Naive B cell (primary cell): Measurements from ENCODE around the gene BTBD9. TPM values are rescaled to one million over a fixed set of nuclear protein-coding genes. Genes with fewer than 3 reads are reported as not detected.
A peak's percentile ranks its signal among the peaks of the same experiment; 100 is the strongest.

ENCODE experiments used
- ATAC-seq, 2 donors: fragments of 150-1000 bp; cut with Tn5 transposase; 2 replicates each; pipeline ENCODE4 v1.10.0; 2021; ENCODE audit warnings: low read depth in 2 of 2, mild to moderate bottlenecking in 2 of 2, moderate library complexity in 2 of 2
- DNase-seq: peaks from one replicate; pipeline ENCODE4 v3.0.0; 2022
- H3K27ac Mint-ChIP-seq, 6 donors: one replicate each; pipeline ENCODE4 v1.8.0; 2020 to 2022; ENCODE audit warnings: mild to moderate bottlenecking in 6 of 6, mixed read lengths in 6 of 6, moderate library complexity in 5 of 6, inconsistent platforms in 2 of 6
- H3K27me3 Mint-ChIP-seq, 3 donors: one replicate each; pipeline ENCODE4 v1.8.0; 2021 to 2022; ENCODE audit warnings: mixed read lengths in 3 of 3, mild to moderate bottlenecking in 1 of 3
- H3K36me3 Mint-ChIP-seq, 2 donors: one replicate each; pipeline ENCODE4 v1.8.0; 2020 to 2022; ENCODE audit warnings: mixed read lengths in 2 of 2, inconsistent platforms in 1 of 2, mild to moderate bottlenecking in 1 of 2
- H3K4me1 Mint-ChIP-seq, 3 donors: one replicate each; pipeline ENCODE4 v1.8.0; 2020 to 2022; ENCODE audit warnings: mixed read lengths in 3 of 3, inconsistent platforms in 1 of 3, mild to moderate bottlenecking in 1 of 3, moderate library complexity in 1 of 3
- H3K4me3 Mint-ChIP-seq, 8 donors: one replicate each; pipeline ENCODE4 v1.8.0; 2020 to 2022; ENCODE audit warnings: mild to moderate bottlenecking in 8 of 8, mixed read lengths in 8 of 8, moderate library complexity in 8 of 8, inconsistent platforms in 2 of 8
- H3K9me3 Mint-ChIP-seq, 7 donors: one replicate each; pipeline ENCODE4 v1.8.0; 2020 to 2022; ENCODE audit warnings: mixed read lengths in 7 of 7, mild to moderate bottlenecking in 5 of 7, inconsistent platforms in 2 of 7, moderate library complexity in 1 of 7
- polyA plus RNA-seq, 6 donors: library from polyadenylated mRNA; unstranded; fragments of 300-500 nt; fragmentation: Illumina TruSeq; gene quantifications; one replicate each; pipeline ENCODE4 v1.2.3, GENCODE V29; 2021; ENCODE audit warnings: low read depth in 6 of 6

BTBD9 gene
- polyA plus RNA-seq, 6 donors from 2014 or later: 3.5 to 29.1 (median 20.2) TPM

- H3K27me3 Mint-ChIP-seq: no peaks in the 10 kb centered on the region
- DNase-seq (no peak), ATAC-seq (no peak)
- H3K4me1 Mint-ChIP-seq: peaks cover 8 to 17% (median 14%) of the 10 kb centered on the region in 3 donors
- no peak overlapping the region for H3K4me3 Mint-ChIP-seq
- H3K9me3 Mint-ChIP-seq: peaks cover 0 to 8% (median 0%) of the 10 kb centered on the region in 7 donors
- peaks cover 18 to 21% of the 10 kb centered on the region in 2 donors for H3K36me3 Mint-ChIP-seq
- H3K27ac Mint-ChIP-seq: peak overlapping the region in 2 of 6 donors; percentile 36 to 76
These were observed 482.7 kb downstream of the BTBD9 start for GRCh38 chr6:38156818-38157565.

- no peak for ATAC-seq
- peaks cover 0 to 8% (median 0%) of the 10 kb centered on the region in 7 donors for H3K9me3 Mint-ChIP-seq
- peaks cover 18 to 21% of the 10 kb centered on the region in 2 donors for H3K36me3 Mint-ChIP-seq
- peak overlapping the region in 1 of 8 donors; percentile 30 for H3K4me3 Mint-ChIP-seq
- H3K27ac Mint-ChIP-seq: peak overlapping the region in 4 of 6 donors; percentile 32 to 75 (median 44)
- H3K27me3 Mint-ChIP-seq: no peaks in the 10 kb centered on the region
- DNase-seq: no peak
- H3K4me1 Mint-ChIP-seq: peaks cover 10 to 17% (median 12%) of the 10 kb centered on the region in 3 donors
These were observed 484.0 kb downstream of the BTBD9 start for GRCh38 chr6:38155621-38156204.

DNA sequence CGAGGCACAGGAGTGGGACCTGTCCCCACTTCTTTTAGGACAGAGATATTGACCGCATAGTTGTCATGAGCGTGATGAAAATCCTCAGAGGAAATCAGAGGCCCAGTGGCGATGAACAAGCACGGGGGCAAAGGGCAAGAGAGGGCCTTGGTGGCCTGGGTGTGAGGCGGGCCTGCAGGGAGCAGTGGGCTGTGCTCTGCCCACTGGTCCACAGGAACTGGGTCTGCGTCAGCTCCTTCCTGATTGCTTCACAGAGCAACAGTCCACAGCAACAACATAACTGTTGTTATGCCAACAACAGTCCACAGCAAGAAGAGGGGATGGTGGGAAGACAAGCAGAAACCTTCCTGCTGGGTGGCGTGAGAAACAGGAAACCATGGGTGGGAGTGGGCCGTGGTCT lies 484.6 kb downstream of the BTBD9 start:
- peak overlapping the region in 1 of 8 donors; percentile 1 for H3K4me3 Mint-ChIP-seq
- ATAC-seq (no peak), DNase-seq (no peak)
- H3K27me3 Mint-ChIP-seq: no peaks in the 10 kb centered on the region
- peak overlapping the region in 5 of 6 donors; percentile 4 to 93 (median 54) for H3K27ac Mint-ChIP-seq
- H3K9me3 Mint-ChIP-seq: peaks cover 0 to 8% (median 0%) of the 10 kb centered on the region in 7 donors
- H3K4me1 Mint-ChIP-seq: peaks cover 12 to 17% (median 14%) of the 10 kb centered on the region in 3 donors
- peaks cover 16 to 18% of the 10 kb centered on the region in 2 donors for H3K36me3 Mint-ChIP-seq

DNA sequence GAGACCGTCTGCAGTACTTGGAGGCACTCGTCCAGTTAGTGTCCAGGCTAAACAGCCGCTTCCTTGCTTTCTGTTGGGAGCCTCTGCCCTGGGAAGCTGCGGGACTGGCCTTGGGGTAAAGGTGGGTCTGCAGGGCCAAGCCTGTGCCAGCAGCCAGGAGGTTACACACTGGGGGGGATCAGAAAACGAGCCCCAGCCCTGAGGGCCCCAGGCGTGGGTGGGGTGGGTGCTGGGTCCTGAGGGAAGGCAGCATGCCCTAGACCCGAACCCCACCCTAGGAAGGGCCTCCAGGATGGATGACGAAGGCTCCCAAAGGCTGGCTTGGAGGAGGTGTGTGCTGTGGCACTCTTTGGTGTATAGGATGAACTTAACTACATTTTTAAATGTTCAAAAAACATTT lies 485.0 kb downstream of the BTBD9 start:
- Mint-ChIP-seq H3K4me1 (peaks cover 12 to 17% (median 14%) of the 10 kb centered on the region in 3 donors), H3K4me3 (no peak overlapping the region), H3K36me3 (peaks cover 12 to 14% of the 10 kb centered on the region in 2 donors), H3K27ac (peak overlapping the region in 4 of 6 donors; percentile 4 to 93 (median 60)), H3K27me3 (no peaks in the 10 kb centered on the region), H3K9me3 (peaks cover 0 to 8% (median 0%) of the 10 kb centered on the region in 7 donors)
- no peak for DNase-seq
- no peak for ATAC-seq

GRCh38 chr6:38153798-38154345 lies 485.9 kb downstream of the BTBD9 start:
- DNase-seq: no peak
- H3K27me3 Mint-ChIP-seq: no peaks in the 10 kb centered on the region
- ATAC-seq: peak; percentile 59 to 64
- H3K4me1 Mint-ChIP-seq: peaks cover 12 to 19% (median 19%) of the 10 kb centered on the region in 3 donors
- peaks cover 0 to 3% (median 0%) of the 10 kb centered on the region in 7 donors for H3K9me3 Mint-ChIP-seq
- peak overlapping the region in 5 of 6 donors; percentile 5 to 39 (median 28) for H3K27ac Mint-ChIP-seq
- peak overlapping the region in 2 of 8 donors; percentile 57 to 79 for H3K4me3 Mint-ChIP-seq
- peaks cover 4 to 5% of the 10 kb centered on the region in 2 donors for H3K36me3 Mint-ChIP-seq

DNA sequence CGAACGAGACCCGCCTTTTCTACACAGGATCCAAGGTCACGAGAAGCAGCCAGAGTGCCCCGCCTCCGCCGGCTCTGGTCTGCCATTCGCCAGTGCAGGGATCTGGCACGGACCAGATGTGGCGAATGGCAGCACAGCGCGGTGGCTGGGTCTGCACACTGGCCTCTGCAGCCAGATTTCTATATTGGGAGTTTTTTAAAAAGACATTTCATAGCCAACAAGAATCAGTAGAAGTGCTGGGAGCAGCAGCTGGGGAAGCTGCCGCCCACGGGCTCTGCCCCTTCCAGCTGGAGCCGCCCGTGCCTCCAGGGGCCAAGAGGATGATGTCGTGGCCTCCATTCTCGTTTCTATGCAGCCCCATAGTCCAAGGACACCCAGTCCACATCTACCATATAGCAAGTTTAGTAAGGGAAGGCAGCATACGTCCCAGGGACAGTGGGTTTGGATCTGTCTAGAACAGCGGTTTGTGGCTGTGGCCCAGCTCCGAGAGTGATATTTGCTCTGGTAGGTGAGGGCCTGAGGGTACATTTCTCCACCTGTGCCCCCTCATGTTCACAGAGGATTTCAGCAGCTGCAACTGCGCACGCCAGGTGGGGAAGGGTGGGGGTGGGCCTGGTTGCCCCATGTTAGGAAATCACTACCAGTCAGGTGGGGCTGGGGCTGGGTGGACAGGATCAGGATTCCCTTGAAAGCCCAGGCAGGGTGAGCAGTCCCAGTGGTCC lies 486.5 kb downstream of the BTBD9 start:
- Mint-ChIP-seq H3K4me3 (peak overlapping the region in 2 of 8 donors; percentile 57 to 79), H3K4me1 (peaks cover 12 to 19% (median 19%) of the 10 kb centered on the region in 3 donors), H3K27me3 (no peaks in the 10 kb centered on the region), H3K36me3 (no peaks in the 10 kb centered on the region), H3K27ac (peak overlapping the region in 4 of 6 donors; percentile 28 to 57 (median 38)), H3K9me3 (no peaks in the 10 kb centered on the region)
- ATAC-seq: no peak
- no peak for DNase-seq

- Mint-ChIP-seq H3K27me3 (no peaks in the 10 kb centered on the region), H3K4me1 (peaks cover 10 to 24% (median 13%) of the 10 kb centered on the region in 3 donors), H3K9me3 (no peaks in the 10 kb centered on the region), H3K4me3 (no peak overlapping the region), H3K27ac (peak overlapping the region in 1 of 6 donors; percentile 83), H3K36me3 (no peaks in the 10 kb centered on the region)
- no peak for DNase-seq
- ATAC-seq: no peak
These were observed 487.1 kb downstream of the BTBD9 start for GRCh38 chr6:38152620-38153019.

DNA sequence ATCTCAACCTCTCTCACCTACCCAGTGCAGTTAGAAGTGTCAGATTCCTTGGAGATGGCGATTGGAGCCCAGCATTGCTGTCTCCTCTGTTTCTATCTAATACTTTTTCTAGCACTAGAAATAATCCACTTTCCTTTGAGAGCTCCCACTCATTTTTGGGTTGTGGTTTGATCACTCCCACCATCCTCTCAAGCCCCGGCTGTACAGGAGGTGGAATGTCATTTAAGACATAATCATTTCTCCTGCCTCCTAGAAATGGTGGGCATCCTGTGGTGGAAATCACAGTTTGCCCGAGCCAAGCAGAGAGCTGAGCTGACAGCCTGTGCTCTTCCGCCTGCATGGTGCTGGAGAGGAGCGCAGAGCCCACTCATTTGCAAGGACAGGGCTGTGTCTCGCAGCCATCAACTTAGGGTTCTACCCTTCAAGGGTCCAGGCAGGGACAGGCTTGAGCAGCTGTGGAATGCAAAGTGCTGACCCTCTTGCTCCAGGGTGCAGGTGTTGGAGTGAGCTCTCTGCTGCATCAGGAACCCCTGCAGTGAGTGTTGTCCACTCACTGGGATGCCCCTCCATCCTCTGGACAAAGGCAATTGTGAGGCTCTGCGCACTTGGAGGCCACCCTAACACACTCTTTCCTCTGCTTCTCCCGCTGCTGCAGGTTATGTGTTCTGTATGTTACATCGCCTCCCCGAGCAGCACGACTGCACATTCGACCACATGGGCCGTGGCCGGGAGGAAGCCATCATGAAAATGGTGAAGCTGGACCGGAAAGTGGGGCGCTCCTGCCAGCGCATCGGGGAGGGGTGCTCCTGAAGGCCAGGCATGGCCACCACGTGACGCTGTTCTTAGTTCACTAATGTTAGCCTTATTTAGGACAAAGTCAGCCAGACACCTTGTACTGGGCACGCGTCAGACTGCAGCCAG lies 487.9 kb downstream of the BTBD9 start:
- no peaks in the 10 kb centered on the region for H3K9me3 Mint-ChIP-seq
- no peak overlapping the region for H3K4me3 Mint-ChIP-seq
- peaks cover 10 to 30% (median 15%) of the 10 kb centered on the region in 3 donors for H3K4me1 Mint-ChIP-seq
- ATAC-seq: no peak
- H3K36me3 Mint-ChIP-seq: no peaks in the 10 kb centered on the region
- peak overlapping the region in 3 of 6 donors; percentile 14 to 83 (median 20) for H3K27ac Mint-ChIP-seq
- no peaks in the 10 kb centered on the region for H3K27me3 Mint-ChIP-seq
- no peak for DNase-seq

GRCh38 chr6:38150681-38151296 lies 488.9 kb downstream of the BTBD9 start:
- DNase-seq: no peak
- Mint-ChIP-seq H3K4me1 (peaks cover 10 to 40% (median 20%) of the 10 kb centered on the region in 3 donors), H3K4me3 (no peak overlapping the region), H3K27ac (peak overlapping the region in 3 of 6 donors; percentile 38 to 96 (median 64)), H3K9me3 (no peaks in the 10 kb centered on the region), H3K27me3 (no peaks in the 10 kb centered on the region), H3K36me3 (no peaks in the 10 kb centered on the region)
- no peak for ATAC-seq

GRCh38 chr6:38150021-38150420 lies 489.7 kb downstream of the BTBD9 start:
- no peak overlapping the region for H3K4me3 Mint-ChIP-seq

DNA sequence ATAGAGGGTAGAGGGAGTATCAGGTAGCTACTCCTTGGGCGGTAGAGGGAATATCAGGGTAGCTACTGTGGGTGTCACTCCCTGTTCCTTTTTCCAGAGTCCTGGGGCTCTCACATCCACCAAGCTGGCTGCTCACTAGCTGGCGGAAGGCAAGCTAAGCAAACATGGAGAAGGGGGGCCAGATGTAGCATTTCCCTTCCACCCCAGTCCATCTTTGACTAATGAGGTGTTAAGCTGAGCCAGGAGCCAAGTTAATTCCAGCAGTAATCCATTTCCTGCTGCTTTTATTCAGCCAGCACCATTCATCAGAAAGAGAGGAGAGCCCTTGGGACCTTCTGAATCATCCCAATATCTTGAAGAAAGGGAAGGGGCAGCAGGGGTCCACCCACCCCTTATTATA lies 490.2 kb downstream of the BTBD9 start:
- Mint-ChIP-seq H3K9me3 (no peaks in the 10 kb centered on the region), H3K27me3 (no peaks in the 10 kb centered on the region), H3K27ac (peak overlapping the region in 2 of 6 donors; percentile 21 to 80), H3K4me3 (no peak overlapping the region), H3K36me3 (no peaks in the 10 kb centered on the region), H3K4me1 (peaks cover 8 to 35% (median 15%) of the 10 kb centered on the region in 3 donors)
- no peak for DNase-seq
- no peak for ATAC-seq

More at GRCh38 chr6:38150021-38150420, 489.7 kb downstream of the BTBD9 start:
- Mint-ChIP-seq H3K4me1 (peaks cover 8 to 39% (median 17%) of the 10 kb centered on the region in 3 donors), H3K9me3 (no peaks in the 10 kb centered on the region), H3K36me3 (no peaks in the 10 kb centered on the region), H3K27ac (peak overlapping the region in 1 of 6 donors; percentile 64), H3K27me3 (no peaks in the 10 kb centered on the region)
- DNase-seq (no peak), ATAC-seq (no peak)

DNA sequence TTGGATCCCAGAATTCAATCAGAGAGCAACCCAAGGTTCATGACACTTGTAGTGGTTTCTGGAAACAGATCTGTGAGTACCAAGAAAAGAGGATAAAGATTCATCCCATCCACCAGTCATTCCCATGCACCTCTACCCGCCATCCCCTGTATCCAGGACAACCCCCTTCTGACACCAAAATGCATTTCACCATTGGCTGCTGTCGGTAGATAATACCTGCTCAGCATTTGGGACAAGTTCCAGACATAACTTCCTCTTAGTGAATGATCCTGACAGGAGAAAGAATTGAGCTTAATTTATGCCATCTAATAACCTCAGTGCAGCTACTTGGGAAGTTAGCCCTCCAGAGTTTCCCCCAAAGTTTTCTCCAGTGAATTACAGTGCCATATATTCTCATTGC lies 491.1 kb downstream of the BTBD9 start:
- no peaks in the 10 kb centered on the region for H3K27me3 Mint-ChIP-seq
- H3K9me3 Mint-ChIP-seq: no peaks in the 10 kb centered on the region
- ATAC-seq (no peak), DNase-seq (no peak)
- no peaks in the 10 kb centered on the region for H3K36me3 Mint-ChIP-seq
- peaks cover 8 to 36% (median 15%) of the 10 kb centered on the region in 3 donors for H3K4me1 Mint-ChIP-seq
- H3K4me3 Mint-ChIP-seq: no peak overlapping the region
- no peak overlapping the region for H3K27ac Mint-ChIP-seq
